ENCODE data around the gene ERICH6. TPM values are rescaled to one million over a fixed set of nuclear protein-coding genes. Genes with fewer than 3 reads are reported as not detected.

The ERICH6 gene
- total RNA-seq, 1 donor from 2014 or later = 0.69 TPM

DNA sequence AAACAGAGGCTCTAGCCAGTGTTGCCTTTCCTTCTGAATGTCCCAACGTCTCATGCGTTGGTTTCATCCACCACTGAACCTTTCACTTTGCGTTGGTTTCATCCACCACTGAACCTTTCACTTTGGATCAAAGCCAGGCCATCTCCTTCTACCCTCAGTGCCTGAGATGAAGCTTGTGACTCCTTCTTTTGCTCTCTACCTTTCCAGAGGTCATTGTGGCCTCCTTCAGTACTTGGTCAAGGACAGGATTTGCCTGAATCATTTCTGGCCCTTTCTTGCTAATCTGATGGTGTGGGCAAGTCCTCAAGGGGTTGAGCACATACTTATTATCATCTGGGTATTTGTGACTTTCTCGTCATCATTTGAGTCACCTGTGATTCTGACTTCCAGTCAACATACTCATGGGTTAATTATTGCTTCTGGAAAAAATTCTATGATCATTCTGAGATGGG lies 50.6 kb downstream of the ERICH6 start:
- no peak for DNase-seq
- Mint-ChIP-seq H3K27ac (ENCODE audit: unreplicated experiment) (no peak overlapping the region), H3K9me3 (ENCODE audit: unreplicated experiment) (no peaks in the 10 kb centered on the region), H3K4me3 (ENCODE audit: unreplicated experiment) (no peak overlapping the region), H3K4me1 (ENCODE audit: low read depth, unreplicated experiment) (no peaks in the 10 kb centered on the region), H3K27me3 (ENCODE audit: unreplicated experiment) (no peaks in the 10 kb centered on the region), H3K36me3 (ENCODE audit: unreplicated experiment) (no peaks in the 10 kb centered on the region)
- TF ChIP-seq, protein P1, sequence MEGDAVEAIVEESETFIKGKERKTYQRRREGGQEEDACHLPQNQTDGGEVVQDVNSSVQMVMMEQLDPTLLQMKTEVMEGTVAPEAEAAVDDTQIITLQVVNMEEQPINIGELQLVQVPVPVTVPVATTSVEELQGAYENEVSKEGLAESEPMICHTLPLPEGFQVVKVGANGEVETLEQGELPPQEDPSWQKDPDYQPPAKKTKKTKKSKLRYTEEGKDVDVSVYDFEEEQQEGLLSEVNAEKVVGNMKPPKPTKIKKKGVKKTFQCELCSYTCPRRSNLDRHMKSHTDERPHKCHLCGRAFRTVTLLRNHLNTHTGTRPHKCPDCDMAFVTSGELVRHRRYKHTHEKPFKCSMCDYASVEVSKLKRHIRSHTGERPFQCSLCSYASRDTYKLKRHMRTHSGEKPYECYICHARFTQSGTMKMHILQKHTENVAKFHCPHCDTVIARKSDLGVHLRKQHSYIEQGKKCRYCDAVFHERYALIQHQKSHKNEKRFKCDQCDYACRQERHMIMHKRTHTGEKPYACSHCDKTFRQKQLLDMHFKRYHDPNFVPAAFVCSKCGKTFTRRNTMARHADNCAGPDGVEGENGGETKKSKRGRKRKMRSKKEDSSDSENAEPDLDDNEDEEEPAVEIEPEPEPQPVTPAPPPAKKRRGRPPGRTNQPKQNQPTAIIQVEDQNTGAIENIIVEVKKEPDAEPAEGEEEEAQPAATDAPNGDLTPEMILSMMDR (IDR thresholded peaks at IDR 0.05; ENCODE audit: partially characterized antibody, unreplicated experiment) = no peak

DNA sequence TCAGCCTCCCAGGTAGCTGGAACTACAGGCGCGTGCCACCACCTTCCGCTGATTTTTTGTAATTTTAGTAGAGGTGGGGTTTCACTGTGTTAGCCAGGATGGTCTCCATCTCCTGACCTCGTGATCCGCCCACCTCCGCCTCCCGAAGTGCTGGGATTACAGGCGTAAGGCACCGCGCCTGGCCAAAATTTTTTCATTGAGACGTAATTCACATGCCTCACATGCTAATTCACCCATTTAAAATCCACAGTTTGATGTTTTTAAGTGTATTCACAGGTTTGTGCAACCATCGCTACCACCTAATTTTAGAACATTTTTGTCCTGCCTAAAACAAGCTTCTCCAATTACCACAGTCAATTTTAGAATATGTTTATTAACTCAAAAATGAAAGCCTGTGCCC lies 63.5 kb downstream of the ERICH6 start:
- H3K27ac Mint-ChIP-seq (ENCODE audit: unreplicated experiment) = no peak overlapping the region
- H3K36me3 Mint-ChIP-seq (ENCODE audit: unreplicated experiment) = no peaks in the 10 kb centered on the region
- no peak overlapping the region for H3K4me3 Mint-ChIP-seq (ENCODE audit: unreplicated experiment)
- TF ChIP-seq, protein P1 (IDR thresholded peaks at IDR 0.05; ENCODE audit: partially characterized antibody, unreplicated experiment) = no peak
- H3K4me1 Mint-ChIP-seq (ENCODE audit: low read depth, unreplicated experiment) = no peaks in the 10 kb centered on the region
- no peaks in the 10 kb centered on the region for H3K9me3 Mint-ChIP-seq (ENCODE audit: unreplicated experiment)
- no peak for DNase-seq
- no peaks in the 10 kb centered on the region for H3K27me3 Mint-ChIP-seq (ENCODE audit: unreplicated experiment)

DNA sequence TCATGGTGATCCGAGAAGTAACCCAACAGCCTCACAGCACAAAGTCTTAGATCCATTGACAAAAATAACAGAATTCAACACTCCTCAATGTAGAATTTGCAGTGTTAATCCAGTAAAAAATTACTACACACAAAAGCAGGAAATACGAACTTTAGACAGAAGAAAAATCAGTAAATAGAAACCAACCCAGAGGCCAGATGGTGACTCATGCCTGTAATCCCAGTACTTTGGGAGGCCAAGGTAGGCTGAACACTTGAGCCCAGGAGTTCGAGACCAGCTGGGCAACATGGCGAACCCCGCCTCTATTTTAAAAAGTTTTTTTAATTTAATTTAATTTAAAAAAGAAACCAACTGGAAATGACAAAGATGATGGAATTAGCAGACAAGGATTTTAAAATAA lies 64.5 kb downstream of the ERICH6 start:
- Mint-ChIP-seq H3K9me3 (ENCODE audit: unreplicated experiment) (no peaks in the 10 kb centered on the region), H3K4me1 (ENCODE audit: low read depth, unreplicated experiment) (no peaks in the 10 kb centered on the region), H3K4me3 (ENCODE audit: unreplicated experiment) (no peak overlapping the region), H3K36me3 (ENCODE audit: unreplicated experiment) (no peaks in the 10 kb centered on the region), H3K27ac (ENCODE audit: unreplicated experiment) (no peak overlapping the region), H3K27me3 (ENCODE audit: unreplicated experiment) (no peaks in the 10 kb centered on the region)
- TF ChIP-seq, protein P1 (IDR thresholded peaks at IDR 0.05; ENCODE audit: partially characterized antibody, unreplicated experiment) = no peak
- no peak for DNase-seq

DNA sequence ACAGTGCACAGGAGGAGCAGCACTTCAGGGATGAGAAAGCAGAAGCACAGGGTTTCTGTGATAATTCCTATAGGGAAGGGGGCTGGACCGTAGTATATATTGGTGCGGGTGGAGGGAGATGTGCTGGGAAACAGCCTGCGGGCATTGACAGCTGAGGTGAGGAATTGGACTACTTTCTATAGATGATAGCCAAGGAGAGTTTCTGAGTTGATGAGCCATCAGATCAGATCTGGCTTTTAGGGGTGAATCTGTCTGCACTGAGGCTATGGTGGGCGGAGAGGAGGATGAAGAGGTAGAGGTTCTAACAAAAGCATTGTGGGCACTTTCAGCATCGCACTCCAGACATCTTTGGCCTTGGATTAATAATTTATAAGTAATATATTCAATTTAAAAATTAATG lies 67.5 kb downstream of the ERICH6 start:
- Mint-ChIP-seq H3K36me3 (ENCODE audit: unreplicated experiment) (no peaks in the 10 kb centered on the region), H3K27ac (ENCODE audit: unreplicated experiment) (no peak overlapping the region), H3K4me1 (ENCODE audit: low read depth, unreplicated experiment) (no peaks in the 10 kb centered on the region), H3K9me3 (ENCODE audit: unreplicated experiment) (no peaks in the 10 kb centered on the region), H3K4me3 (ENCODE audit: unreplicated experiment) (no peak overlapping the region), H3K27me3 (ENCODE audit: unreplicated experiment) (no peaks in the 10 kb centered on the region)
- TF ChIP-seq, protein P1 (IDR thresholded peaks at IDR 0.05; ENCODE audit: partially characterized antibody, unreplicated experiment) = no peak
- no peak for DNase-seq

DNA sequence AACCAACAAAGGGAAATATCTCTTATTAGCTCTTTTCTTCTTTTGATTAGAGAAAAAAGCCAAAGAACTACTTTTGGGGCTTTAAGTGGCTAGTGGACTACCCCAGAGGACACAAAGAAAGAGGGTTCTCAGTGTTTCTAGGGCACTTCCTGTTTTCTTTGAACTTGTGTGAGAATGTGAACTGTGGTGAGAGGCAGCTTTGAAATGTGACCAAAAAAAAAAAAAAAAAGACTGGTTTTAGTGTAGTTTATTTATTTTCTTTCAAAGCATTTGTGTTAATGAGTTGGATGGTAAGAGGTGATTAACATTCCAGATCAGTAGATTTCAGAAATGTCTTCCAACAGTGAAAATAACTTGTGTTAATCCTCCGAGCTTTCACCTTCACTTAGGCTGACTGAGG lies 68.2 kb downstream of the ERICH6 start:
- no peak overlapping the region for H3K27ac Mint-ChIP-seq (ENCODE audit: unreplicated experiment)
- no peaks in the 10 kb centered on the region for H3K9me3 Mint-ChIP-seq (ENCODE audit: unreplicated experiment)
- DNase-seq = no peak
- H3K4me1 Mint-ChIP-seq (ENCODE audit: low read depth, unreplicated experiment) = no peaks in the 10 kb centered on the region
- TF ChIP-seq, protein P1 (IDR thresholded peaks at IDR 0.05; ENCODE audit: partially characterized antibody, unreplicated experiment) = no peak
- H3K4me3 Mint-ChIP-seq (ENCODE audit: unreplicated experiment) = no peak overlapping the region
- H3K27me3 Mint-ChIP-seq (ENCODE audit: unreplicated experiment) = no peaks in the 10 kb centered on the region
- H3K36me3 Mint-ChIP-seq (ENCODE audit: unreplicated experiment) = no peaks in the 10 kb centered on the region
